NCI-H128 (cell line): ENCODE data around the gene OGFOD2.

Source experiments
- DNase-seq: peaks from one replicate; lab custom pipeline; 2025; ENCODE audit not compliant: unreplicated experiment; lab: John Stamatoyannopoulos, UW

OGFOD2 gene

GRCh38 chr12:122988036-122988435 is 13.0 kb downstream of the OGFOD2 start:
- no peak for DNase-seq

GRCh38 chr12:122988612-122989212 is 13.7 kb downstream of the OGFOD2 start:
- no peak for DNase-seq

- no peak for DNase-seq
Measured at GRCh38 chr12:122989225-122989839, 14.3 kb downstream of the OGFOD2 start.

GRCh38 chr12:122989874-122990419 is 14.9 kb downstream of the OGFOD2 start:
- DNase-seq: no peak

GRCh38 chr12:122990561-122990960 is 15.5 kb downstream of the OGFOD2 start:
- DNase-seq: no peak

GRCh38 chr12:122990961-122991622 is 16.0 kb downstream of the OGFOD2 start:
- no peak for DNase-seq

- no peak for DNase-seq
Measured at GRCh38 chr12:122991623-122992275, 16.7 kb downstream of the OGFOD2 start.

GRCh38 chr12:122992386-122992785 is 17.3 kb downstream of the OGFOD2 start:
- no peak for DNase-seq

GRCh38 chr12:122994140-122994675 is 19.2 kb downstream of the OGFOD2 start:
- DNase-seq: no peak

- DNase-seq: no peak
Measured at GRCh38 chr12:122994781-122995502, 19.9 kb downstream of the OGFOD2 start.

GRCh38 chr12:122995503-122996187 is 20.6 kb downstream of the OGFOD2 start:
- DNase-seq: no peak

GRCh38 chr12:122996188-122996601 is 21.2 kb downstream of the OGFOD2 start:
- no peak for DNase-seq

GRCh38 chr12:122996621-122997342 is 21.7 kb downstream of the OGFOD2 start:
- no peak for DNase-seq

GRCh38 chr12:122997343-122998250 is 22.6 kb downstream of the OGFOD2 start:
- DNase-seq: no peak

GRCh38 chr12:122998316-122998715 is 23.3 kb downstream of the OGFOD2 start:
- DNase-seq: no peak

GRCh38 chr12:122999196-122999946 is 24.3 kb downstream of the OGFOD2 start:
- DNase-seq: no peak

GRCh38 chr12:122999986-123000420 is 25.0 kb downstream of the OGFOD2 start:
- DNase-seq: no peak

GRCh38 chr12:123000578-123000977 is 25.5 kb downstream of the OGFOD2 start:
- no peak for DNase-seq
